ENCODE measurements around the gene PPDPF.

Gene PPDPF

DNA sequence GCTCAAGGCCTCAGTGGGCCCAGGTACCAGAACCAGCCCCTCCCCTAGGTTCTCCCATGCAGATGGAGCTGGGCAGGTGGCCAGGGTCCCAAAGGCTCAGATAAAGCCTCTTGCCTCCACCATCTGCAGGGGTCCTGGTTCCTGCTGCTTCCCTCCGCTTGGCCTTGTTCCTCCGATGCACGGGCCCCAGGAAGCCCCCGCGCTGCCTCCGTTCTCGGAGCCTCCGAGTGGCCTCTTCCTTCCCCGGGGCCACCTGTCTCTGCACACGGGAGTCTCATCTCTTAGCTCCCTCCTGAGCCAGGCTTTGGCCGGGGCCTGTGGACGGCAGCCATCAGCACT is 18.5 kb downstream of the PPDPF start:
- no peak for FAIRE-seq

DNA sequence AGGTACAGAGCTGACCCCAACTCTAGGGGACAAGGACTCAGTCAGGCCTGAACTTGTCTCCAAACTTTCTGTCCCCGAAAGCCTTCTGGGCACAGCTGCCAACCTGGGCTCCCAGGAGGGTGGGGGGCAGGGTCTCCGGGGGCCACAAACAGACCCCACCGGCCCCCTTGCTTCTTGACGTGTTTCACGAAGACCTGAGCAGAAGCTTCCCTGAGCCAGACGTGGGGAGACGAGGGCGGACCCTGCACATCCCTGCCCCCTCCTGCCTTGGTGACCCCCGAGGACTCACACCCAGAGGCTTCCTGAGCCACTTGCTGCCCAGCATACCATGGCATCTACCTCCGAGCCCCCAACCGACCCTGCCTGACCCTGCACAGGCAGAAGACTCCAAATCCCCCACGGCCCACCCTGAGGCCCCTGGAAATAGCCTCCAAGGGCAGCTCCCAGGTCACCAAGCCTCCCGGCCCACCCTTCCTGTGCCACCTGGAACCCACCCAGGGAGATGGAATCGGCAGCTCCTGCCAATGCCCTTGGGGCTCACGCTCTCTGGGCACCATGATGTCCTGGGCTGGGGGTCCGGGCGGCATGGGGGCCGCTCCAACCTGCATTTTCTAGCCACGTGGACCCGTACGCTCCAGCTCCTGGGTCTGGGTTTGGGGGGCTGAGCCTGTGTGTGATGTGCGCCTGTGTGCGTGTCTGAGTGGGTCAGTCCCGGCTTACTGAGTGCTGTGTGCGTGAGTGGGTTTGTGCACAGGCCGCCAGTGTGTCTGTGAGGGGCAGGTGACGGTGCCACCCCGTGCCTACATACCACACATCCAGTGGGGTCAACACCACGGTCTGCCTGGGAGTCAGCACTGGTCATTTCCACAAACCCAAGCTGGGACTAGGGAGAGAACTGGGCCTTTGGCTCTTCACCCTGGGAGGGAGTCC is 19.1 kb downstream of the PPDPF start:
- no peak for FAIRE-seq

DNA sequence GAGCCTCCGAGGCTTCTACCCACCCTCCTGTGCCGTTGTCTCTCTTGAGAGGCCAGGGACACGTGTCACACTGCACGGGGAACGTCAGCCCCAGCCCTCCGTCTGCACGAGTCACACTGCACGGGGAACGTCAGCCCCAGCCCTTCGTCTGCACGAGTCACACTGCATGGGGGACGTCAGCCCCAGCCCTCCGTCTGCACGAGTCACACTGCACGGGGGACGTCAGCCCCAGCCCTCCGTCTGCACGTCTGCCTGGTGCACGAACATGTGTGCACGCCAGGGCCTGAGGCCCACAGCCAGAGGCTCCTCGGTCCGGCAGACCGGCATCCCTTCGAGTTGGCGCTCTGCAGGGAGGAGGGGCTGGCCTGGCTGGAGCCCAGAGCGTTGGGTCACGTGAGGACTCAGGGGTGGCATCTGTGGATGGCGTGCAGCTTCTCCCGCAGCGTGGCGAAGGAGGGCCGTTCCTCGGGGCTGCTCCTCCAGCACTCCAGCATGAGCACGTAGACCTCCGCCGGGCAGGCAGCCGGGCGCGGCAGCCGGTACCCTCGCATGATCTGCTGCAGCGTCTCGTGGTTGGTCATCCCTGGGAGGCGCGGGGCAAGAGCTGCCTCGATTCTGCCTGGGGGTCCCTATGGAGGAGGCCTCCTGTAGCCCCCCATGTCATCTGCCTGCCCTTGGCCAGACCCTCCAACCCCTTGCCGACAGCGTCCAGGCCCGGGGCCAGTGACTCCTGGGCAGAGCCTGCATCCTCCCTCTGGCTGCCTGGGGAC is 20.0 kb downstream of the PPDPF start:
- no peak for FAIRE-seq

DNA sequence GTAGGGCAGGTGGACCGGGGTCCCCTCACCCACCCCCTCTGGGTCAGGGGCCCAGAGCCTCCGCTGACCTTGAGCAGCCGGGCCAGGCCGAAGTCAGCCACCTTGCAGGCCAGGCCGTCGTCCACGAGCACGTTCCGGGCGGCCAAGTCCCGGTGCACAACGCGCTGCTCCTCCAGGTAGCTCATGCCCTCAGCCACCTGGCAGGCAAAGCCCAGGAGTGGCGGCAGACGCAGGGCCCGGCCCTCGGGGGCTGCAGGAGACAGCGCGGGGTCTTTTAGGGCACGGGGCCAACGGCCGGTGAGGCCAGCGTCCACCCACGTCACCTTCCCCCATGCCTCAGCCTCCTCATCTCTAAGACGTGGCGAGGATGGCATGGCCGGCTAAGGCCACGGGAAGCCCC is 20.8 kb downstream of the PPDPF start:
- FAIRE-seq, result no peak

DNA sequence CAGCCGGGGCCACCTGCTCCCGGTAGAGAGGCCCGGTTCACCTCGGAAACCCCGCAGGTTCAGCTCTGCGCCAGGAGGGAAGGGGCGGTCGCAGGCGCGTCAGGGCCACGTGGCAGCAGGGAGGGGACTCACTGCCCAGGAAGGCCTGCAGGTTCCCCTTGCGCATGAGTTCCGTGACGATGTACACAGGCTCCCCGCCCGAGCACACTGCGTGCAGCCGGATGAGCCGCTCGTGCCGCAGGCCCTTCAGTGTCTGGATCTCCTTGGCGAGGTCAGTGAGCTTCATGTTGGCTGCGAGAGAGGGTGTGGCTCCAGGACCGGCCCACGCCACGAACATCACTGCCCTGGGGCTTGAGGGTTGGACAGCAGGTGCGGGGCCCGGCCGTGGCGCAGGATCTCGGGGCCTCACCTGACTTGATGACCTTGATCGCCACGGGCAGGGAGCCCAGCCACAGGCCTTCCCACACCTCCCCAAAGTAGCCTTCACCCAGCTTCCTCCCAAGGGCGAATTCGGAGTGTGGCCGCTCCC is 21.5 kb downstream of the PPDPF start:
- FAIRE-seq, result no peak

DNA sequence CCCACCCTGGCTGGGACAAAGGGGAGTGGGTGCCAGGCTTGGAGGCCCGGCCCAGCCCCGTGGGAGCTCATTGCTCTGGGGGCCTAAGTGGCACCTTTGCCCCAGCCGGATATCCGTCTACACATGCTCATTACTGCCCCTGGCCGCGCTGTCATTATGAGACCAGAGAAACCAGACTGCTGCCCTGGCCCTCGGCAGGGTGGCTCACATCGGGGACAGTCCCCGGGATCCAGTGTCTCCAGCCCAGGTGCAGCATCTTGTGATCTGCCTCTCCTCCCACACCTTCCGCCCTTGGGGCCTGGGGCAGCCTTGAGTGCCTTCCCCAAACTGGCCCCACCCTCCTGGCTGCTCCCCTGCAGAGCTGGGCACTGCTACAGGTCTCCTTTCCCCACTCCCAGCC is 22.1 kb downstream of the PPDPF start:
- FAIRE-seq, result no peak

DNA sequence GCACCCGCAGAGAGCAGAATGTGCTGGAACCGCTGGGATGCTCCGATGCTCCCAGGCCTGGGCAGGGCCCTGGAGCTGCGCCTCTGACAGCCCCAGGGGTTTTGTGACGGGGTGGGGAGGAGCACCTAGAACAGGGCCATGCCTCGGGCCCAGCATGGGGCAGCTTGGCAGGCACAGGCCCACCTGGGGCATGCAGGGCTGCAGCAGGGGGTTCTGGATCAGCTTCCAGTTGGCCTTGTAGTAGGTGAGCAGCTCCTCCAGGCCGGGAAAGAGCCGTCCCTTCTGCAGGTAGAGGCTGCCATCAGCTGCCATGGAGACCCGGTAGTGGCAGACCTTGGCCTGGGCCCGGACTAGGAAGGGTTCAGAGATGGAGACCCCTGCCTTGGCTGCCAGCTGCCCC is 22.6 kb downstream of the PPDPF start:
- no peak for FAIRE-seq

DNA sequence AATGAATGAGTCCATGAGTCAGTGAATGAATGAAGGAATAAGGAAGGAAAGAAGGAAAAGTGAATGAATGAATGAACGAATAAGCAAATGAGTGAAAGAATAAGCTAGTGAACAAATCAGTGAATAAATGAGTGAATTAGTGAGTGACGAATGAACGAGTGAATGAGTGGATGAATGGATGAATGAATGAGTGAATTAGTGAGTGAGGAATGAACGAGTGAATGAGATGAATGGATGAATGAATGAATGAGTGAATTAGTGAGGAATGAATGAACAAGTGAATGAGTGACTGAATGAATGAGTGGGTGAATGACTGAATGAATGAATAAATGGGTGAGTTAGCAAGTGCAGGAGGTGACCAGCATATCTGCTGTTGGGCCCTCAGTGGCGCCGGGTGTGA is 23.2 kb downstream of the PPDPF start:
- FAIRE-seq, result no peak

DNA sequence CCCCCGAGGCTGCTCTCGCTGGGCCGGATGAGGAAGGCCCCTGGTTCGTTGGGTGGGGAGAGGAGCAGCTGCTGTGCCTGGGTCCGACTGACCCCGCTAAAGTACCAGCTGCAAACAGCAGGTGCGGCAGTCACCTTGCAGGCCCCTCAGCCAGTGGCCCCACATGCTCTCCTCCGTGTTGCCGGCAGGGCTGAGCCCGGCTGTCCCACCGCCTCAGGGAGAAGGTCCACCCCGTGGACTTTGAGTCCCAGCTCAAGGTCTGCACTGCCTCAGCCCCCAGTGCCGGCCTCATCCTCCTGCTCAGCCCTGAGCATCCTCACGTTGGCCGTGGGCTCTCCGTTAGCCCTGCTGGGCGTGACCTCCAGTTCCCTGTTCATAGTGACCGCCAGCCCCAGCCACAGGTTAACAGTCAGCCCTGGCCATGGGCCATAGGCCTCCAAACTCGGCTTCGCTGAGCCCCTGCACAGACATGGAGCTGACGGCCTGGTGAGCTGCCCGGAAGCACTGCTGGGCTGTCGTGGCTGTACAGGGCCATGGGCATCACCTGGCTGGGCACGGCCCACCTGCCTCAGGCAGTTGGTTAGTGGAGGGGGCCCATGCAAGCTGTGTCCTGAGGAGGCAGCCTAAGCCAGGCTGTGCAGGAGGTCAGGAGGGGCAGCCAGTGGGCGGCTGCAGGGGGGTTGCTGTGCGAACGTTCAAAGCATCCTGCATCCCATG is 23.8 kb downstream of the PPDPF start:
- no peak for FAIRE-seq

DNA sequence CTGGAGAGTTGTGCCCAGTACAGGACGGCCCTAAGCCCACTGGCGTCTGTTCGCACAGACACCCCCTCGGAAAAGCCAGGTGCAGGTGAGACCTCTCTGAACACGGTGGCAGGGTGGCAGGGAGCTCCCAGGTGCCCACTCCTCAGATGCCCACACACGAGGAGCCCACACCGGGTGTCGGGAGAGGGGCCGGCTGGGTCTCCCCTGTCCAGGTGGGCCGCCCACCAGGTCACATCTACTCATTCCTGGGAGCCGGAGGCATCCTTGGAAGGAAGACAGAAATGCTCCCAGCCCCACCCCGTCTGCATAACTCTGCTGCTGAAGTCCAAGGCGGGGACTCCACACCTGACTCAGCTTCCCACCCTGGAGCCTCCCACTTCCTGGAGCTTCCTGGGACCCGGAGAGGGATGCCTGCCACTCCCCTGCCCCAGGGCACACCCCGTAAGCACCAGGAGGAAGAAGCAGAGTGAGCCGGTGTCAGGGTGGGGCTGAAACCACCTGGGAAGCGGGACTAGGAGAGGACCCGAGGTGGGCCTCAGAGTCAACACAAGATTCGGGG is 24.5 kb downstream of the PPDPF start:
- FAIRE-seq, result no peak

DNA sequence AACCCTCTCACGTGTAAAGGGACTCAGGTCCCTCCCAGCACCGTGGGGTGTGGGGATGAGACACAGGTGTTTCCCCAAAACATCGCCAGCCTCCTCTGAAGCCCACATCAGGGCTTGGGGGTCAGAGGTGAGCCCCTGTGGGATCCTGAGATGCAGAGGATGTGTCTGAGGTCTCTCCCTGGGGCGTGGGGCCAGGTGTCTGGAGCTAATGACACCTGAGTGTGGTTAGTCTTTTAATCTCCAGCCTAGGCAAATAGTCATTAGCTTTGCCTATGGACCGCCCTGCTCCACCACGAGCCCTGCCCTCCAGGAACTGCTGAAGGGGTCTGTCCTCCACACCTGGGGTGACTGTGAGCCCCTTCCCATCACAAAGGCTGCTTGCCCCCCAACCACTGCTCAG is 25.2 kb downstream of the PPDPF start:
- no peak for FAIRE-seq

DNA sequence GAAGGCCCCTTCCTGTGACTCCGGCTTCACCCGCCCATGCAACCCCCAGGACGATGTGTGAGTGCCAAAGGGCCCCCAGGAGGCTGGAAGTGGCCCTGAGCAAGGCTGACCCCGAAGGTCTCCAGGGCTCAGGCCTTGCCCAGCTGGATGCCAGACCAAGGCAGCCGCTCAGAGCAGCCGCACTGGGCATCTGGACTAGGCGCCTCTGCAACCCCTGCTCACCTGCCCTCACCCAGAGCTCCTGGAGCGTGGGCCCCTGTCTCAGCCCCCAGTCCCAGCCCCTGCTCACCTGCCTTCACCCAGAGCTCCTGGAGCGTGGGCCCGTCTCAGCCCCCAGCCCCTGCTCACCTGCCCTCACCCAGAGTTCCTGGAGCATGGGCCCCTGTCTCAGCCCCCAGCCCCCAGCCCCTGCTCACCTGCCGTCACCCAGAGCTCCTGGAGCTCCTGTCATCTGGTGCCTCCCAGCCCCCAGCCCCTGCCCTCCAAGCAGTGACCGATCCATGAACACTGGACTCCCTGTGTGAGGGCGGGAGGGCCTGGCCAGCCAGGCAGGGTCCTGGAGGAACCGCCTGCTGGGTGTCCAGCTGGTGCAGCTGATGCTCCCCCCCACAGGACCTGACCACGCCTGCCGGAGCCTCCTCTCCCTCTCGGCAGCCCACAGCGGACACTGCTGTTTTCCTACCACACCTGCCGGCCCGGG is 25.8 kb downstream of the PPDPF start:
- no peak for FAIRE-seq

DNA sequence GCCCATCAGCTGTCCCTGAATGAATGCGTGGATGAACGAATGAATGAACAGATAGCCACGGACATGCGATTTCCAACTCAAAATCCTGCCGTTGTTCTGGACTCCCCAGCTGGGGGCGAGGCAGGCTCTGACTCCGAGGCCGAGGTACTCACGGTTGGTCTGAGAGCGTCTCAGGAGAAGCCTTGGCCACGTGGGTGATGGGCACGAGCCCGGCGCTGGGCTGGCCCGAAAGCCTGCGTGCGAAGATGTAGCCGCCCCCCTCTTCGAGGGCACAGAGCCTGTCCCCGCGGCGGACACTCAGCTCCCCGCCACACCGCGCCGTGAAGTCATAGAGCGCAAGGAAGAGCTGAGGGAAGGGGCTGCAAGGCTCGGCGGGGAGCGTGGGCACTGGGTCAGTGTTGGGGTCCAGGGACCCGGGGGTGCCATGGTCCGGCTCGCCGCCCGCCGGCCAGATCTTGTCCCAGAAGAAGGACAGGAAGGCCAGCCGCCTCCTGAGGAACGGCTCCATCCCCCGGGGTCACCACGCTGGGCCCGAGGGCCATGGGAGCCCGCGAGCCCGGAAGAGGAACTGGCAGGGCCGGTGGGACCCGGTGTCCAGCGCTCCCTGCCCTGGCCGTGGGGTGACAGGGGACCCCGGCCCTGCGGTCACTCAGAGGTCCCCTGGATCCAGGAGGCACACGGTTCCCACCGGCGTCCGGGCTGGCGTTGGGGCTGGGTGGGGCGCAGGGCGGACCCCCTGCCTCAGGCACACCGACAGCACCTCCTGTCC is 26.6 kb downstream of the PPDPF start:
- no peak for FAIRE-seq

DNA sequence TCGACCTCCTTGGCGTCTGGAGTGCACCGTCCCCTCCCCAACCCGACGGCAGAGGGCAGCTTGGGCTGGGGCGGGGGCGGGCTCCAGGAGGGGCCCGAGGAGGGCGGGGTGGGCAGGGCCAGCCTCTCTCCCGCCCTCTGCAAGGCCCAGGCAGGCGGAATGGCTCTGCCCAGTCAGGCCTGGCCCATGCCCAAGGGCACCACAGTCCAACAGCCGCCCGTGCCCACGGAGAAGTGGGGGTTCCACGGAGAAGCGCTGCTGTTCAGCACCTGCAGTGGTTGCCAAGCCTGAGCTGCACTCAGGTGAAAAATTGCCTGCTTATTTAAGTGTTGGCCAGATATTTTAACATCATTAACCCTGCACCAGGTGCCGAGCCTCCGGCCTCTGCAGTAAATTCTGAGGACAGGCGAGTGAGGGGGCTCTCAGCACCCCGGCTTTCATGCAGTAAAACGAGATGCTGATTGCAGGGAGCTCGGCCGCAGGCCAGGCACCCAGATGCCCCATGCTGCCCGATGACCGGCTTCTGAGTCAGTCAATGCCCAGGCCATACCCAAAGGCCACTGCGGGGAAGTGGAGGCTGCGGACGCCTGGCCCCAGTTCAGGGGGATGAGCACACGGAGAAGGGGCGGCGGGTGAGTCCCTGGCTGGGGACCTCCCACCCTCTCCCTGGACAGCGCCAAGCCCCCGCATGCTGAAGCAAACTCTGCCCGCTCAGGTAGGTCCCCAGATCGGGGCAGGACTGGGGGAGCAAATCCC is 27.3 kb downstream of the PPDPF start, which contains the start of gene SRMS:
TSS of gene SRMS (minus strand) at position 25 of the 756 bp plus-strand sequence. CDS start 286 bp downstream, outside the sequence.
- FAIRE-seq, result no peak

DNA sequence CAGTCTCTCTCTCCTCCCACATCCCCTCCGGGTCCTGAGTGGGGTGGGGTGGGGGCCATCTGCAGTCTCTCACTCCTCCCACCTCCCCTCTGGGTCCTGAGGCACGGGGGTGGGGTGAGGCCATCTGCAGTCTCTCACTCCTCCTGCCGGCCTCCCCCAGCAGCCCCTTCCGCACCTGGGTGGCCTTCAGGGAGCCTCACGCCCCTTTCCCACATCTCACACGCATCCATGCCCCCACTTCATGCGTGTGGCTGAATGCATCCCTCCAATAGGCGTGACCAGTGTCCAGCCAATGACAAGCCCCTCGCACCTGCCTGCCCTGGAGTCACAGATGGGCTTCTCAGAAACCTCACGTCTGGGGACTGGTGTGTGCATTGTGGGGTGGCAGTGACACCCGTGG is 28.0 kb downstream of the PPDPF start:
- FAIRE-seq, result no peak

DNA sequence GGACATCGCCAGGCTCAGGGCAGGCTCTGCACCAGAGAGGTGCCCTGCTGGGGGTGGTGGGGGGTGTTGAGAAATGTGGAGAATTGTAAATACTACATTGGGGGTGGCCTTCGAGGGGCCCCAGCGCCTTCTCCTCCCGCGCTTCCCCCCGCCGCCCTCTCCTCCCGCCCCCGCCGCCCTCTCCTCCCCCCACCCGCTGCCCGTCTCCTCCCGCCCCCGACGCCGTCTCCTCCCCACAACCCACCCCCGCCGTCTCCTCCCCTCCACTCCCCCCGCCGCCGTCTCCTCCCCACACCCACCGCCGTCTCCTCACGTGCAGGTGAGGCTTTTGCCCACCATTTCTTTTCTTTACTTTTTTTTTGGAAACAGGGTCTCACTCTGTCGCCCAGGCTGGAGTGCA is 28.5 kb downstream of the PPDPF start:
- no peak for FAIRE-seq

DNA sequence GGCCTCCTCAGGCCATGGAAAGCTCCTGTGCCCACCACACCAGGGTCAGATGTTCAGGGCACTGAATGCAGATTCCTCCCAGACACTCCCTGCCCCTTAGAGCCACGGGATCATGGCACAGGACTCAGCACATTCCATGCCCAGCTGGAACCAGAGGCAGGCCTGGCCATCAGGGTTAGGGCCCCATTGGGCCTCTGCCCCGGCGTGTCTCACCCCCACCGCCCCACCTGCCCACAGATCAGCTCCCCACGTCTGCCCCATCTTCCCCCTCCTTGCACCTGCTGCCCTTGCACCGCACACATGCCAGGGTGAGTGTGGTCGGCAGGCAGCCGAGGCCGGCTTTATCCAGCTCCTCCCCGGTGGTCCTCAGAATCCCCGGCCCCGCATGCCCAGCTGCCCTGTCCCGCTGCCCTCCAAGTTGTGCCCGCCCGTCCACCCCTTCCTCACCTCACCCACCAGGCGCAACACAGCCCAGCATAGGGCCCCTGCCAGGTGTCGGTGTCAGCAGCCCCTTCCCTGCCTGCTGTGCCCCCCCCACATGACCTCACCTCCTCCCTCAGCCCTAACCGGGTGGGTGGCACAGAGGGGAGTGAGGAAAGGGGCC is 29.2 kb downstream of the PPDPF start:
- FAIRE-seq, result no peak

DNA sequence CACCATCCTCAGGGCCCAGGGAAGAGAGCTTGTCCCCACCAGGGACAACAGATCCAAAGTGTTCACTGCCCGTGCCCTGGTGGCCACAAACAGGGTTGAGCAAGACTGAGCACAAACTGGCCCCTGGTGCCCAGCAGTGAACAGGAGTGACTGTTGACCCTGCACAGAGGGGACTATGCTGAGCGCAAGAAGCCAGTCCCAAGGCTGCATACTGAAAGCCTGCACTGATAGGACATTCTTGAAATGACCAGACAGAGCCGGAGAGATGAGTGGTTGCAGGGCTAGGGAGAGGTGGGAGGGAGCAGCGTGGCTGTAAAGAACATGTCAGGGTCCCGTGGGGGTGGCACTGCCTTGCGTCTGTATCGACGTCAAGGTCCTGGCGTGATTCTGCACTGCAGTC is 30.5 kb downstream of the PPDPF start:
- FAIRE-seq, result no peak

DNA sequence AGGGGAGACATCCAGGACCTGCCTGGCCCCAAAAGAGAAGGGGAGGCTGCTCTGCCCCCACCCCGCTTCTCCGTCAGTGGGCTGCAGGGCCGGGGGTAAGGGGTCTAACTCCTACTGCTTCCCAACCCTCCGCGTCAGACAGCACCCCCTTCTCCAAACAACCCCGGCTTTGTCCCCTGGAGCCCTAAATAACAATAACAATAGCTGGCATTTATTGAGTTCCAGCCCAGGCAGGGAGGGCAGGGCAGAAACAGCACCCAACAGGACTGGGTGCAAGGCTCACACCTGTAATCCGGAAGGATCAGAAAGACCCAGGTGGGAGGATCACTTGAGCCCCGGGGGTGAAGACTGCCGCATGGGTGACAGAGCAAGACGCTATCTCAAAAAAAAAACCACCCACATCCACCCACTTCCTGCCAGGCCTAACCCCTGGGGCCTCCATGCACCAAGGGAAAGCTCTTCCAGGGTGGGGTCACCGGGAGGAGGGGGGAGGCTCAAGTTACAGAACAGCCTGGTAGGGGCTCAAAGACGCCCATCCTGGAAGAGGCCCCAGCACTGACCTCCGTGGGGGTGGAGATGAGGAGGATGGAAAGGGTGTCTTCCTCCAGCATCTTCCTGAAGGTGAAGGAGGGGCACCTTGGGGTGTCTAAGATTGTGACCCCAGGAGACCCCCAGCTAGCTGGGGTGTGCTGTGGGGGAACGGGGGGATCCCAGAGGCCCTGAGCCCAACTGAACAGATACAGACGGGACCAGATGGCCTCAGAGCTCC is 32.1 kb downstream of the PPDPF start:
- no peak for FAIRE-seq

Data from colon (tissue), 2 donors.